ENCODE measurements around the gene LDLRAP1.

GRCh38 chr1:25529518-25530185 lies 13.8 kb upstream of the LDLRAP1 start:
- TF ChIP-seq CTCF (IDR thresholded peaks at IDR 0.05; ENCODE audit: extremely low read depth in 1 of 2, insufficient read depth in 1 of 2, low read depth in 1 of 2, low read length in 2 of 2) = no peak
- no peak for TF ChIP-seq MYC (IDR thresholded peaks at IDR 0.05; ENCODE audit: low read depth, low read length)
- no peak for TF ChIP-seq EZH2 (IDR thresholded peaks at IDR 0.05; ENCODE audit: borderline replicate concordance, low read depth, low read length, severe bottlenecking)
- TF ChIP-seq POLR2AphosphoS5 (IDR thresholded peaks at IDR 0.05; ENCODE audit: insufficient read depth, low read depth, low read length) = no peak
- no peak for TF ChIP-seq POLR2A (IDR thresholded peaks at IDR 0.05; ENCODE audit: low read depth, low read length)
- TF ChIP-seq MAX (IDR thresholded peaks at IDR 0.05; ENCODE audit: insufficient read depth, insufficient read length) = no peak

All from endothelial cell of umbilical vein (primary cell).